ENCODE measurements around the gene GPR158.

The GPR158 gene

DNA sequence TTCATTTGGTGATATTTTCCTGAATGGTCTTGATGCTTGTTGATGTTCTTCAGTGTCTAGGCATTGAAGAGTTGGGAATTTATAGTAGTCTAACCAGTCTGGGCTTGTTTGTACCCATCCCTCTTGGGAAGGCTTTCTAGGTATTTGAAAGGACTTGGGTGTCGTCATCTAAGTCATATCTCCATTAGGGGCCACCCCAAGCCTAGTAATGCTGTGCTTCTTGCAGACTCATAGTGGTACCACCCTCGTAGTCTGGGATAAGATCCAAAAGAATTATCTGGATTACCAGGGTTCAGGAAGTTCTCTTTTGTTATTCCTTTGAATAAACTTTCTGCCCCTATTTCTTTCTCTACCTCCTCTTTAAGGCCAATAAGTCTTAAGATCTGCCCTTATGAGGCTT, 439.9 kb downstream of the GPR158 start:
- Histone ChIP-seq H3K4me2 (ENCODE audit: insufficient read depth, low read length, poor library complexity, severe bottlenecking) (no peak overlapping the region), H3K27me3 (ENCODE audit: control insufficient read depth in 3 of 3, insufficient read depth in 3 of 3, low read depth in 1 of 3, low read length in 3 of 3) (no peaks in the 10 kb centered on the region), H3K4me3 (ENCODE audit: low read length in 2 of 2) (no peak overlapping the region), H3K36me3 (replicated peaks in 1 of 2; ENCODE audit: control insufficient read depth in 2 of 2, insufficient read depth in 2 of 2, low read length in 2 of 2) (no peaks in the 10 kb centered on the region), H2AK5ac (ENCODE audit: low read depth, low read length) (no peak overlapping the region), H2BK5ac (ENCODE audit: low read length) (no peak overlapping the region), H2BK120ac (ENCODE audit: low read depth, low read length) (no peak overlapping the region), H2AFZ (ENCODE audit: low read length) (no peak overlapping the region), H3K23ac (ENCODE audit: low read depth, low read length, poor library complexity) (no peak overlapping the region), H3K14ac (ENCODE audit: low read length) (no peak overlapping the region), H2BK15ac (ENCODE audit: low read length) (no peak overlapping the region), H3K79me1 (ENCODE audit: low read depth, low read length) (no peaks in the 10 kb centered on the region), H4K8ac (ENCODE audit: low read depth, low read length) (no peak overlapping the region), H3K27ac (replicated peaks; ENCODE audit: low read length) (no peak overlapping the region), H3K4me1 (ENCODE audit: control insufficient read depth in 2 of 2, insufficient read depth in 1 of 2, low read depth in 1 of 2, low read length in 2 of 2) (no peaks in the 10 kb centered on the region), H3K9ac (ENCODE audit: low read depth, low read length, poor library complexity) (no peak overlapping the region), H3K4ac (ENCODE audit: low read length) (no peak overlapping the region), H3K9me3 (replicated peaks in 1 of 2; ENCODE audit: control insufficient read depth in 2 of 2, insufficient read depth in 1 of 2, low read depth in 1 of 2, low read length in 2 of 2) (no peaks in the 10 kb centered on the region), H3K18ac (ENCODE audit: low read length) (no peak overlapping the region), H4K91ac (ENCODE audit: low read depth, low read length, poor library complexity) (no peak overlapping the region), H2BK12ac (ENCODE audit: low read length) (no peak overlapping the region)
- WGBS, 2 donors (ENCODE audit: extremely low coverage in 2 of 2, insufficient read length in 2 of 2, insufficient replicate concordance in 1 of 2) = no CpG with 5 or more reads among the region's 2 CpGs
- DNase-seq (ENCODE audit: low spot score) = no peak

DNA sequence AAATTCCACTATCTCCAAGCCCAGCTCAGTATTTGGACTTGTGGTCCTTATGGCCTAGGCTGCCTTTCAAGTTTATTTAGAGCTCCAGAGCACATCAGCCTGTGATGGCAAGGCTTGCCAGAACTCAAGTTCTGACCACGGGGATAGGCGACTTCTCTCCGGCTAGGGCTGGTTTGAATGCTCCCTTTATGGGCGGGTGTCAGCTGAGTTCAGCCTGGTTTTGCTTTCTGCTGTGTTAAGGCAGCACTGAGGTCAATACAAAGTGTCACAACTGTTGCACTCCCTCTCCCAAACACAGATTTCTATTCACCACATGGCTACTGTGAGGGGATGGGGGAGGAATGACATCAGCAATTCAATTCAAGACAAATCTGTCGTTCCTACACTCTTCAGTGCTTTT, 441.1 kb downstream of the GPR158 start:
- Histone ChIP-seq H2BK120ac (ENCODE audit: low read depth, low read length) (no peak overlapping the region), H2BK12ac (ENCODE audit: low read length) (no peak overlapping the region), H3K4me1 (ENCODE audit: control insufficient read depth in 2 of 2, insufficient read depth in 1 of 2, low read depth in 1 of 2, low read length in 2 of 2) (no peaks in the 10 kb centered on the region), H3K36me3 (replicated peaks in 1 of 2; ENCODE audit: control insufficient read depth in 2 of 2, insufficient read depth in 2 of 2, low read length in 2 of 2) (no peaks in the 10 kb centered on the region), H3K27me3 (ENCODE audit: control insufficient read depth in 3 of 3, insufficient read depth in 3 of 3, low read depth in 1 of 3, low read length in 3 of 3) (no peaks in the 10 kb centered on the region), H3K18ac (ENCODE audit: low read length) (no peak overlapping the region), H3K4me3 (ENCODE audit: low read length in 2 of 2) (no peak overlapping the region), H4K91ac (ENCODE audit: low read depth, low read length, poor library complexity) (no peak overlapping the region), H3K4ac (ENCODE audit: low read length) (no peak overlapping the region), H4K8ac (ENCODE audit: low read depth, low read length) (no peak overlapping the region), H3K27ac (replicated peaks; ENCODE audit: low read length) (no peak overlapping the region), H2AFZ (ENCODE audit: low read length) (peak overlapping the region; percentile 53), H3K79me1 (ENCODE audit: low read depth, low read length) (no peaks in the 10 kb centered on the region), H2BK15ac (ENCODE audit: low read length) (no peak overlapping the region), H2AK5ac (ENCODE audit: low read depth, low read length) (no peak overlapping the region), H3K4me2 (ENCODE audit: insufficient read depth, low read length, poor library complexity, severe bottlenecking) (no peak overlapping the region), H3K9ac (ENCODE audit: low read depth, low read length, poor library complexity) (no peak overlapping the region), H3K14ac (ENCODE audit: low read length) (no peak overlapping the region), H3K9me3 (replicated peaks in 1 of 2; ENCODE audit: control insufficient read depth in 2 of 2, insufficient read depth in 1 of 2, low read depth in 1 of 2, low read length in 2 of 2) (no peaks in the 10 kb centered on the region), H2BK5ac (ENCODE audit: low read length) (no peak overlapping the region), H3K23ac (ENCODE audit: low read depth, low read length, poor library complexity) (no peak overlapping the region)
- no peak for DNase-seq (ENCODE audit: low spot score)
- WGBS, 2 donors (ENCODE audit: extremely low coverage in 2 of 2, insufficient read length in 2 of 2, insufficient replicate concordance in 1 of 2) = no CpG with 5 or more reads among the region's 5 CpGs

DNA sequence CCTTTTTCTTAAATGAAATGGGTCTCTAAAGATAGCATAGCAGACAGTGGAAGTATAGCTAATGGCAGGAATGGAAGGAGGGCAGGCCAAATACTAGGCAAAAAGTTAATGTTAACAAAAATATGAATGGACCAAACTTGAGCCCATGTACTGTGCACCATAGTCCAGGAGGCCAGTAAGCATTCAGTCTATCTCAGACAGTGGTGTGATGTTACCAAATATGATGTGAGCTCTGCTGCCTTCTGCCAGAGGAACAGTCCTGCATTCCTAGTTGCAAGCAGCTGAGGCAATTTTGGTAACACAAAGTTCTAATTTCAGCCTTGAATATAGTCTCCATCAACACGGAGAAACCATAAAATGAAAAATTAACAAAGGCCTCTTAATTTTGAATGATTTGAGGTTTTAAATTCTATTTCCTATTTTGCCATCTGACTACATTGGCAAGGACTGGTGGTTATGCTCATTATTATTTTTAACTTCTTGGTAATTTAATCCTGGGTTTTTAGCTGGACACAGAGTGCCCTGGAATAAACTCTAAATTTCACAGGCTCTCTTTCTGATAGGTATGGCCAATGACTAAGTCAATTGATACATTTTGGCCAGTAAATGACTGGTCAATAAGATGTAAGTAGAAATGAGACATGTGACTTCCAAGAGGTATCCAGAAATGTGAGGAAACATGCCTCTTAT, 442.2 kb downstream of the GPR158 start:
- Histone ChIP-seq H2AK5ac (ENCODE audit: low read depth, low read length) (no peak overlapping the region), H4K8ac (ENCODE audit: low read depth, low read length) (no peak overlapping the region), H2BK12ac (ENCODE audit: low read length) (no peak overlapping the region), H4K91ac (ENCODE audit: low read depth, low read length, poor library complexity) (no peak overlapping the region), H3K4ac (ENCODE audit: low read length) (no peak overlapping the region), H2AFZ (ENCODE audit: low read length) (no peak overlapping the region), H3K23ac (ENCODE audit: low read depth, low read length, poor library complexity) (no peak overlapping the region), H3K4me2 (ENCODE audit: insufficient read depth, low read length, poor library complexity, severe bottlenecking) (no peak overlapping the region), H3K14ac (ENCODE audit: low read length) (no peak overlapping the region), H3K9me3 (replicated peaks in 1 of 2; ENCODE audit: control insufficient read depth in 2 of 2, insufficient read depth in 1 of 2, low read depth in 1 of 2, low read length in 2 of 2) (no peaks in the 10 kb centered on the region), H3K4me1 (ENCODE audit: control insufficient read depth in 2 of 2, insufficient read depth in 1 of 2, low read depth in 1 of 2, low read length in 2 of 2) (no peaks in the 10 kb centered on the region), H3K4me3 (ENCODE audit: low read length in 2 of 2) (no peak overlapping the region), H2BK5ac (ENCODE audit: low read length) (no peak overlapping the region), H3K27me3 (ENCODE audit: control insufficient read depth in 3 of 3, insufficient read depth in 3 of 3, low read depth in 1 of 3, low read length in 3 of 3) (no peaks in the 10 kb centered on the region), H2BK15ac (ENCODE audit: low read length) (no peak overlapping the region), H2BK120ac (ENCODE audit: low read depth, low read length) (no peak overlapping the region), H3K27ac (replicated peaks; ENCODE audit: low read length) (no peak overlapping the region), H3K18ac (ENCODE audit: low read length) (no peak overlapping the region), H3K36me3 (replicated peaks in 1 of 2; ENCODE audit: control insufficient read depth in 2 of 2, insufficient read depth in 2 of 2, low read length in 2 of 2) (no peaks in the 10 kb centered on the region), H3K79me1 (ENCODE audit: low read depth, low read length) (no peaks in the 10 kb centered on the region), H3K9ac (ENCODE audit: low read depth, low read length, poor library complexity) (no peak overlapping the region)
- no peak for DNase-seq (ENCODE audit: low spot score)
- WGBS, 2 donors (ENCODE audit: extremely low coverage in 2 of 2, insufficient read length in 2 of 2, insufficient replicate concordance in 1 of 2) = no CpG with 5 or more reads among the region's 1 CpG

DNA sequence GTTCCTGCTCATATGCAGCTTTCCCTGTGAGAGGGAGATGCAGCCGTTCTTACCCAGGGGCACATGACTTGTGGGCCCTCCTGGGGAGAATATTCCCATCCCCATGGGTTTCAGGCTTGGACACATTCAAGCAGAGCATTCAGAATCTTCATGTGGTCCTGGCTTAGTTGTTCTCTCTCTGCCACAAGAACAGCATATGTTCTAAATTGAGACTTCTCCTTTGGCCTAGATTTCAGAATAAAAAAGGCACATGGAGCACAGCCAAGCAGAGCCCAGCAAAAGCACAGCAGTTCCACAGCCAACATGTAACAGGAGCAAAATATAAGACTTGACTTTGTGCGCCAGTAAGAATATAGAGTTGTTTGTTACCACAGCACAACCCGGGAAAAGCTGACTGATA, 452.8 kb downstream of the GPR158 start:
- H2BK120ac ChIP-seq (ENCODE audit: low read depth, low read length) = no peak overlapping the region
- no peaks in the 10 kb centered on the region for H3K27me3 ChIP-seq (ENCODE audit: control insufficient read depth in 3 of 3, insufficient read depth in 3 of 3, low read depth in 1 of 3, low read length in 3 of 3)
- no peak overlapping the region for H2AK5ac ChIP-seq (ENCODE audit: low read depth, low read length)
- DNase-seq (ENCODE audit: low spot score) = no peak
- no peak overlapping the region for H2AFZ ChIP-seq (ENCODE audit: low read length)
- no peak overlapping the region for H4K8ac ChIP-seq (ENCODE audit: low read depth, low read length)
- no peak overlapping the region for H3K18ac ChIP-seq (ENCODE audit: low read length)
- H3K14ac ChIP-seq (ENCODE audit: low read length) = no peak overlapping the region
- WGBS, 2 donors (ENCODE audit: extremely low coverage in 2 of 2, insufficient read length in 2 of 2, insufficient replicate concordance in 1 of 2) = no CpG with 5 or more reads among the region's 3 CpGs
- H3K36me3 ChIP-seq (replicated peaks in 1 of 2; ENCODE audit: control insufficient read depth in 2 of 2, insufficient read depth in 2 of 2, low read length in 2 of 2) = no peaks in the 10 kb centered on the region
- H3K4me3 ChIP-seq (ENCODE audit: low read length in 2 of 2) = no peak overlapping the region
- H3K9ac ChIP-seq (ENCODE audit: low read depth, low read length, poor library complexity) = no peak overlapping the region
- H2BK5ac ChIP-seq (ENCODE audit: low read length) = no peak overlapping the region
- no peak overlapping the region for H2BK12ac ChIP-seq (ENCODE audit: low read length)
- no peak overlapping the region for H2BK15ac ChIP-seq (ENCODE audit: low read length)
- H3K4ac ChIP-seq (ENCODE audit: low read length) = no peak overlapping the region
- H3K23ac ChIP-seq (ENCODE audit: low read depth, low read length, poor library complexity) = no peak overlapping the region
- H3K4me2 ChIP-seq (ENCODE audit: insufficient read depth, low read length, poor library complexity, severe bottlenecking) = no peak overlapping the region
- no peaks in the 10 kb centered on the region for H3K4me1 ChIP-seq (ENCODE audit: control insufficient read depth in 2 of 2, insufficient read depth in 1 of 2, low read depth in 1 of 2, low read length in 2 of 2)
- H3K9me3 ChIP-seq (replicated peaks in 1 of 2; ENCODE audit: control insufficient read depth in 2 of 2, insufficient read depth in 1 of 2, low read depth in 1 of 2, low read length in 2 of 2) = no peaks in the 10 kb centered on the region
- no peaks in the 10 kb centered on the region for H3K79me1 ChIP-seq (ENCODE audit: low read depth, low read length)
- H4K91ac ChIP-seq (ENCODE audit: low read depth, low read length, poor library complexity) = no peak overlapping the region
- H3K27ac ChIP-seq (replicated peaks; ENCODE audit: low read length) = no peak overlapping the region
